NCI-H345 (cell line): ENCODE results near the gene CFAP61.

Source experiments
- DNase-seq: peaks from one replicate; lab custom pipeline; 2025; lab: John Stamatoyannopoulos, UW

CFAP61 gene

GRCh38 chr20:20274821-20275220, 222.5 kb downstream of the CFAP61 start:
- DNase-seq = no peak

GRCh38 chr20:20275636-20276035, 223.3 kb downstream of the CFAP61 start:
- no peak for DNase-seq

GRCh38 chr20:20276811-20277530, 224.6 kb downstream of the CFAP61 start:
- peak; percentile 21 for DNase-seq

- no peak for DNase-seq
These were observed 225.6 kb downstream of the CFAP61 start for GRCh38 chr20:20277894-20278335.

GRCh38 chr20:20286061-20286460, 233.7 kb downstream of the CFAP61 start:
- no peak for DNase-seq

GRCh38 chr20:20289331-20289730, 237.0 kb downstream of the CFAP61 start:
- DNase-seq = no peak

GRCh38 chr20:20292472-20292871, 240.1 kb downstream of the CFAP61 start:
- no peak for DNase-seq

- DNase-seq = no peak
These were observed 240.8 kb downstream of the CFAP61 start for GRCh38 chr20:20293141-20293540.

- no peak for DNase-seq
These were observed 241.5 kb downstream of the CFAP61 start for GRCh38 chr20:20293691-20294385.

- DNase-seq = no peak
These were observed 243.5 kb downstream of the CFAP61 start for GRCh38 chr20:20295621-20296498.

GRCh38 chr20:20297181-20297580, 244.8 kb downstream of the CFAP61 start:
- no peak for DNase-seq

- no peak for DNase-seq
These were observed 245.4 kb downstream of the CFAP61 start for GRCh38 chr20:20297752-20298151.

GRCh38 chr20:20299904-20300303, 247.6 kb downstream of the CFAP61 start:
- no peak for DNase-seq

GRCh38 chr20:20303320-20303719, 251.0 kb downstream of the CFAP61 start:
- no peak for DNase-seq

GRCh38 chr20:20303742-20304141, 251.4 kb downstream of the CFAP61 start:
- no peak for DNase-seq

GRCh38 chr20:20304942-20305341, 252.6 kb downstream of the CFAP61 start:
- no peak for DNase-seq

GRCh38 chr20:20312562-20312961, 260.2 kb downstream of the CFAP61 start:
- no peak for DNase-seq

- DNase-seq = no peak
These were observed 264.9 kb downstream of the CFAP61 start for GRCh38 chr20:20317195-20317594.

GRCh38 chr20:20317621-20318364, 265.5 kb downstream of the CFAP61 start:
- no peak for DNase-seq

- no peak for DNase-seq
These were observed 266.2 kb downstream of the CFAP61 start for GRCh38 chr20:20318365-20319161.

- DNase-seq = no peak
These were observed 268.8 kb downstream of the CFAP61 start for GRCh38 chr20:20321134-20321533.
